ENCODE results near the gene MRGPRE. TPM values are rescaled to one million over a fixed set of nuclear protein-coding genes. Genes with fewer than 3 reads are reported as not detected.
"Not testable (repeated sequence)": the region's sequence is repeated elsewhere in the genome, so short reads cannot be mapped to it uniquely, and the experiment has no call there.

Gene MRGPRE
- not detected for total RNA-seq
- not detected for polyA plus RNA-seq
- long read RNA-seq, donor 1: 0 reads
- long read RNA-seq, donor 2: 0 reads
- long read RNA-seq, donor 3: 0 reads

GRCh38 chr11:3231851-3232744 is at the start of gene MRGPRE:
TSS of gene MRGPRE (minus strand) at chr11:3232417. CDS start at chr11:3228799, 3,618 bp downstream.
- Histone ChIP-seq H3K4me1 (ENCODE audit: insufficient read depth) (no peaks in the 10 kb centered on the region), H3K9me3 (no peaks in the 10 kb centered on the region), H3K27me3 (no peaks in the 10 kb centered on the region), H3K36me3 (no peaks in the 10 kb centered on the region), H3K4me3 (no peak within 1 kb of the TSS), H3K27ac (no peak within 1 kb of the TSS)
- TF ChIP-seq EP300 (IDR thresholded peaks at IDR 0.05) (no peak), POLR2A (IDR thresholded peaks at IDR 0.05) (no peak), CTCF (IDR thresholded peaks at IDR 0.05) (no peak)
- peak in 3 of 5 donors; percentile 7 to 49 (median 24) for DNase-seq
- WGBS, 3 donors: 40 to 62% (median 56%) methylated on average over 38 to 39 of the region's 39 CpGs
- intact Hi-C loops (cut with DNase I): no loop called here

GRCh38 chr11:3281146-3281545 is 48.9 kb upstream of the MRGPRE start:
- H3K27ac ChIP-seq; DNase-seq; H3K36me3 ChIP-seq; intact Hi-C loops (cut with DNase I); H3K27me3 ChIP-seq; H3K4me3 ChIP-seq; H3K9me3 ChIP-seq; H3K4me1 ChIP-seq (ENCODE audit: insufficient read depth): not testable (repeated sequence)
- WGBS, 3 donors: 60 to 79% (median 67%) methylated on average over 1 to 6 of the region's 10 CpGs

- no CpG with 5 or more reads among the region's 10 CpGs for WGBS, 3 donors
- DNase-seq; H3K27ac ChIP-seq; H3K36me3 ChIP-seq; H3K4me3 ChIP-seq; H3K9me3 ChIP-seq; H3K4me1 ChIP-seq (ENCODE audit: insufficient read depth); H3K27me3 ChIP-seq; intact Hi-C loops (cut with DNase I): not testable (repeated sequence)
Measured at GRCh38 chr11:3280662-3281061, 48.4 kb upstream of the MRGPRE start.

- H3K27ac ChIP-seq; intact Hi-C loops (cut with DNase I); H3K4me1 ChIP-seq (ENCODE audit: insufficient read depth); H3K9me3 ChIP-seq; H3K27me3 ChIP-seq; H3K4me3 ChIP-seq; H3K36me3 ChIP-seq; DNase-seq: not testable (repeated sequence)
- WGBS, 3 donors: no CpG with 5 or more reads among the region's 4 CpGs
Measured at GRCh38 chr11:3278922-3279321, 46.7 kb upstream of the MRGPRE start.

- WGBS, 3 donors: 60 to 89% methylated on average over 1 to 2 of the region's 8 CpGs; no CpG with 5 or more reads in 1 of the 3 donors
- intact Hi-C loops (cut with DNase I); DNase-seq; H3K9me3 ChIP-seq; H3K36me3 ChIP-seq; H3K4me3 ChIP-seq; H3K27ac ChIP-seq; H3K4me1 ChIP-seq (ENCODE audit: insufficient read depth); H3K27me3 ChIP-seq: not testable (repeated sequence)
Measured at GRCh38 chr11:3273629-3274028, 41.4 kb upstream of the MRGPRE start.

GRCh38 chr11:3262548-3262947 is 30.3 kb upstream of the MRGPRE start:
- H3K9me3 ChIP-seq; H3K4me1 ChIP-seq (ENCODE audit: insufficient read depth); H3K27me3 ChIP-seq; H3K4me3 ChIP-seq; H3K27ac ChIP-seq; H3K36me3 ChIP-seq; intact Hi-C loops (cut with DNase I); DNase-seq: not testable (repeated sequence)
- WGBS, 3 donors: 52 to 80% (median 75%) methylated on average over 5 to 6 of the region's 7 CpGs

GRCh38 chr11:3261831-3262230 is 29.6 kb upstream of the MRGPRE start:
- H3K4me3 ChIP-seq; H3K27me3 ChIP-seq; H3K36me3 ChIP-seq; H3K4me1 ChIP-seq (ENCODE audit: insufficient read depth); H3K27ac ChIP-seq; H3K9me3 ChIP-seq; intact Hi-C loops (cut with DNase I); DNase-seq: not testable (repeated sequence)
- 38 to 69% (median 56%) methylated on average over 4 to 6 of the region's 8 CpGs for WGBS, 3 donors

GRCh38 chr11:3257509-3257908 is 25.3 kb upstream of the MRGPRE start:
- H3K36me3 ChIP-seq; H3K4me1 ChIP-seq (ENCODE audit: insufficient read depth); H3K27me3 ChIP-seq; H3K4me3 ChIP-seq; intact Hi-C loops (cut with DNase I); DNase-seq; H3K27ac ChIP-seq; H3K9me3 ChIP-seq: not testable (repeated sequence)
- WGBS, 3 donors: 78 to 88% (median 87%) methylated on average over 1 of the region's 1 CpG

- H3K27me3 ChIP-seq; H3K36me3 ChIP-seq; H3K27ac ChIP-seq; intact Hi-C loops (cut with DNase I); H3K4me1 ChIP-seq (ENCODE audit: insufficient read depth); H3K4me3 ChIP-seq; H3K9me3 ChIP-seq; DNase-seq: not testable (repeated sequence)
- 93 to 100% (median 98%) methylated on average over 1 to 4 of the region's 12 CpGs for WGBS, 3 donors
Measured at GRCh38 chr11:3255241-3255640, 23.0 kb upstream of the MRGPRE start.

- H3K36me3 ChIP-seq; H3K27me3 ChIP-seq; H3K9me3 ChIP-seq; H3K27ac ChIP-seq; DNase-seq; H3K4me3 ChIP-seq; intact Hi-C loops (cut with DNase I); H3K4me1 ChIP-seq (ENCODE audit: insufficient read depth): not testable (repeated sequence)
- no CpG with 5 or more reads among the region's 14 CpGs for WGBS, 3 donors
Measured at GRCh38 chr11:3254773-3255172, 22.6 kb upstream of the MRGPRE start.
